ENCODE data around the gene LRPAP1.

DNA sequence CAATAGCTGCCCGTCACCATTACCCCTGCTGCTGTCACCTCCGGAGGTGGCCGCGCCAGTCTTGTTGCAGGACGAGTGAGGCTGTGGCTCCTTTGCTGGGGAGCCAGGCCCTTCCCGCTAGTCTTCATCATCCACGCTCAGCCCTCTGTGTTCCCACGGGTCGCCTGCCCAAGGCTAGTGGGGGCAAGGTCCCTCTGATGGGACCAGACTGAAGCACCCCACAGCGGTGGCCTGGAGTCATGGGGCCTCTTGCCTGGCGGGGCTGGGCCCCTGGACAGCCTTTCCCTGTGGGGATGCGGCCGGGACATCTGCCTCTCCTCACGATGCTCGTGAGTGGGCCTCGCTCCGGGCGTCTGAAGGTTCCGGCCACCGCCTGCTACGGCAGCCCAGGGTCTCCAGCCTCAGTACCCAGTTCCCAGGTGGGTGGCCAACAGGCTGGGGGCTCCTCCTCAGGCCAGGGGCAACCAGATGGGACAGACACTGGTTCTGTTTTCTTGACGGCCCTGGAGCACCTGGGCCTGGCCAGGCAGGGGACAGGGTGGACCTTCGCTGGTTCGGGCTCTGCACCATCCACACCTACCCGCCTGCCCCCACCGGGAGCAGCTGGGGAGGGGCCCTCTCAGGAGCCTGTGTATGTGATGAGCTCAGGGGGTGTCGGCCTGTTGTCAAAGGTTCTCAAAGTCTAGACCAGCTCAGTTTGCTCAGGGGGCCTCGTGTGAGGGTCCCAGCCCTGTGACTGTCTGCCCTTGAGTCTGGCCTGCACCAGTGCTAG, 36.8 kb downstream of the LRPAP1 start:
- TF ChIP-seq CTCF (IDR thresholded peaks at IDR 0.05) (no peak), POLR2A (IDR thresholded peaks at IDR 0.05) (no peak)

All from uterus (tissue), 2 donors.